ENCODE data around the gene UFSP2.

DNA sequence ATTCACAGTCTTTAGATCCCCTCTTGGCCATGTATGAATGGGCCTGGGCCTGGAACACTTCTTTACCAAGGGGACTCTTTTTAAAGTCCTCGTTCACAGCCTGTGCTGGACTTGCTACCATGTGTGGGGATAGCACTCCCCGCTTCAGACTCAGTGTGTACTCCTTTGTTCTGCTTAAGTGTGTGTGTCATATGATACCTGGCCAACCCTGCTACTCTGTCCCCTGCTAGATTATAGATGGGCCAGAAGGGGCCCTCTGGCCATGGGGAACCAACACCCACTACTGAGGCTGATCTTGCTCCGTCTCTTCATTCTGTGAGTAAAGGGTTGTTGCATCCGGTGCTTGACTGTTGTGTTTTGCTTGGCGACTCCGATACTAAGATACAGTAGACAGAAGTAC lies 37.8 kb upstream of the UFSP2 start:
- TF ChIP-seq, protein P1, sequence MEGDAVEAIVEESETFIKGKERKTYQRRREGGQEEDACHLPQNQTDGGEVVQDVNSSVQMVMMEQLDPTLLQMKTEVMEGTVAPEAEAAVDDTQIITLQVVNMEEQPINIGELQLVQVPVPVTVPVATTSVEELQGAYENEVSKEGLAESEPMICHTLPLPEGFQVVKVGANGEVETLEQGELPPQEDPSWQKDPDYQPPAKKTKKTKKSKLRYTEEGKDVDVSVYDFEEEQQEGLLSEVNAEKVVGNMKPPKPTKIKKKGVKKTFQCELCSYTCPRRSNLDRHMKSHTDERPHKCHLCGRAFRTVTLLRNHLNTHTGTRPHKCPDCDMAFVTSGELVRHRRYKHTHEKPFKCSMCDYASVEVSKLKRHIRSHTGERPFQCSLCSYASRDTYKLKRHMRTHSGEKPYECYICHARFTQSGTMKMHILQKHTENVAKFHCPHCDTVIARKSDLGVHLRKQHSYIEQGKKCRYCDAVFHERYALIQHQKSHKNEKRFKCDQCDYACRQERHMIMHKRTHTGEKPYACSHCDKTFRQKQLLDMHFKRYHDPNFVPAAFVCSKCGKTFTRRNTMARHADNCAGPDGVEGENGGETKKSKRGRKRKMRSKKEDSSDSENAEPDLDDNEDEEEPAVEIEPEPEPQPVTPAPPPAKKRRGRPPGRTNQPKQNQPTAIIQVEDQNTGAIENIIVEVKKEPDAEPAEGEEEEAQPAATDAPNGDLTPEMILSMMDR (conservative IDR thresholded peaks at IDR 0.05 in 1 of 2, IDR thresholded peaks at IDR 0.05 in 1 of 2; ENCODE audit: extremely low read depth in 1 of 2, insufficient read depth in 1 of 2, low read depth in 1 of 2, low read length in 2 of 2), result no peak
- TF ChIP-seq EZH2 (IDR thresholded peaks at IDR 0.05; ENCODE audit: borderline replicate concordance, low read length), result no peak
